Vagina (tissue), 2 donors: ENCODE data around the gene FRMPD4.

Experiments
- POLR2A ChIP-seq, 2 donors: fragments of 450-650 bp; IDR thresholded peaks; one replicate each; pipeline ENCODE4 v1.6.1; 2017; ENCODE audit warnings: antibody characterized with exemption in 2 of 2, mild to moderate bottlenecking in 2 of 2, moderate library complexity in 2 of 2
- POLR2AphosphoS5 ChIP-seq, 2 donors: sonication (generic); formaldehyde crosslinking; IDR thresholded peaks; one replicate each; pipeline ENCODE4 v1.9.0; 2017; ENCODE audit warnings: antibody characterized with exemption in 2 of 2, mild to moderate bottlenecking in 2 of 2, low read depth in 1 of 2; ENCODE audit not compliant: insufficient read depth in 1 of 2
- TF ChIP-seq, protein P1 (sequence below), 3 experiments: fragments of 450-650 bp in 2 of 3; fragments of 200-600 bp in 1 of 3; sonication (generic) in 1 of 3; IDR thresholded peaks; one replicate each; pipeline ENCODE4 v1.5.1; 2017 to 2019; ENCODE audit warnings: antibody characterized with exemption in 3 of 3, mild to moderate bottlenecking in 2 of 3, moderate library complexity in 2 of 3

DNA sequence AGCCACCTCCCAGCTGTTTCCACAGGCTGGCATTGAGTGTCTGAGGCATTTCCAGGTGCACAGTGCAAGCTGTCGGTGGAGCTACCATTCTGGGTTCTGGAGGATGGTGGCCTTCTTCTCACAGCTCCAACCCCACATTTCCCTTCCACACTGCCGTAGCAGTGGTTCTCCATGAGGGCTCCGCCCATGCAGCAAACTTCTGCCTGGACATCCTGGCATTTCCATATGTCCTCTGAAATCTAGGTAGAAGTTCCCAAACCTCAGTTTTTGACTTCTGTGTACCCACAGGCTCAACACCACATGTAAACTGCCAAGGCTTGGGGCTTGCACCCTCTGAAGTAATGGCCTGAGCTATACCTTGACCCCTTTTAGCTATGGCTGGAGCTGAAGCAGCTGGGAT lies 10.3 kb upstream of the FRMPD4 start:
- TF ChIP-seq, protein P1, sequence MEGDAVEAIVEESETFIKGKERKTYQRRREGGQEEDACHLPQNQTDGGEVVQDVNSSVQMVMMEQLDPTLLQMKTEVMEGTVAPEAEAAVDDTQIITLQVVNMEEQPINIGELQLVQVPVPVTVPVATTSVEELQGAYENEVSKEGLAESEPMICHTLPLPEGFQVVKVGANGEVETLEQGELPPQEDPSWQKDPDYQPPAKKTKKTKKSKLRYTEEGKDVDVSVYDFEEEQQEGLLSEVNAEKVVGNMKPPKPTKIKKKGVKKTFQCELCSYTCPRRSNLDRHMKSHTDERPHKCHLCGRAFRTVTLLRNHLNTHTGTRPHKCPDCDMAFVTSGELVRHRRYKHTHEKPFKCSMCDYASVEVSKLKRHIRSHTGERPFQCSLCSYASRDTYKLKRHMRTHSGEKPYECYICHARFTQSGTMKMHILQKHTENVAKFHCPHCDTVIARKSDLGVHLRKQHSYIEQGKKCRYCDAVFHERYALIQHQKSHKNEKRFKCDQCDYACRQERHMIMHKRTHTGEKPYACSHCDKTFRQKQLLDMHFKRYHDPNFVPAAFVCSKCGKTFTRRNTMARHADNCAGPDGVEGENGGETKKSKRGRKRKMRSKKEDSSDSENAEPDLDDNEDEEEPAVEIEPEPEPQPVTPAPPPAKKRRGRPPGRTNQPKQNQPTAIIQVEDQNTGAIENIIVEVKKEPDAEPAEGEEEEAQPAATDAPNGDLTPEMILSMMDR (IDR thresholded peaks at IDR 0.05) = no peak
- TF ChIP-seq POLR2AphosphoS5 (IDR thresholded peaks at IDR 0.05; ENCODE audit: insufficient read depth in 1 of 2, low read depth in 1 of 2) (no peak), POLR2A (IDR thresholded peaks at IDR 0.05) (no peak)
